ENCODE data around the gene C3.
"Not testable (repeated sequence)": the region's sequence is repeated elsewhere in the genome, so short reads cannot be mapped to it uniquely, and the experiment has no call there.

C3 gene

DNA sequence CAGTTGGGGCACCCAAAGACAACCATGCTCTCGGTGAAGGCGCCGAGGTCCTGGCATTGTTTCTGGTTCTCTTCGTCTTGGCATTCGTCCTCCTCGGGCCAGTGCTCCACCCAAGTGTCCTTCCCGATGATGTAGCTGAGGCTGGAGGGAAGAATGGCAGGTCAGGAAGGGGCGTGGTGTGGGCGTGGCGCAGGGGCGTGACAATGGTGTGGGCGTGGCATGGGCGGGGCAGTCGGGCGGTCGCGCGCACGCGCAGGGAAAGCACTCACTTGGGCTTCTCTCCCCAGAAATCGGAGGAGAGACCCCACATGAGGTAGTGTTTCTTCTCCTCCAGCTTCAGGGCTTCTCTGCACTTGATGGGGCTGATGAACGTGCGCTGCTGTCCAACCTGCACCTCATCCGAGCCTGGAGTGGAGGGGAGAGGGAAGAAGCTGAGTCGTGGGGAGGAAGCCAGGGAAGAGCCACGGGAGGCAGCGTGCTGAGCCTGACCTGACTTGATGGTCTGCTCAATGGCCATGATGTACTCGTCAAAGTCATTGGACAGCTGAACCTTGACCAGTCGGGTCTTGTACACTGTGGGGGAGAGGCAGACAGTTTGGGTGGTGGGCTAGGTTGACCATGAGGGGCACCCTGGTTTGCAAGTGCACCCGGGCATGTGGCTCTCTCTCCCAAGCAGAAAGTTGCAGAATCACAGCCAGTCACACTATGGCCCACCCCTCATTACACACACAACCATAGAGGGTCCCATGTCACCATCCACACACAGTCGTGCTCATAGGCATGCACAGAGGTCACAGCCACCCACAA, 42.4 kb downstream of the C3 start:
- TF ChIP-seq, protein P1, sequence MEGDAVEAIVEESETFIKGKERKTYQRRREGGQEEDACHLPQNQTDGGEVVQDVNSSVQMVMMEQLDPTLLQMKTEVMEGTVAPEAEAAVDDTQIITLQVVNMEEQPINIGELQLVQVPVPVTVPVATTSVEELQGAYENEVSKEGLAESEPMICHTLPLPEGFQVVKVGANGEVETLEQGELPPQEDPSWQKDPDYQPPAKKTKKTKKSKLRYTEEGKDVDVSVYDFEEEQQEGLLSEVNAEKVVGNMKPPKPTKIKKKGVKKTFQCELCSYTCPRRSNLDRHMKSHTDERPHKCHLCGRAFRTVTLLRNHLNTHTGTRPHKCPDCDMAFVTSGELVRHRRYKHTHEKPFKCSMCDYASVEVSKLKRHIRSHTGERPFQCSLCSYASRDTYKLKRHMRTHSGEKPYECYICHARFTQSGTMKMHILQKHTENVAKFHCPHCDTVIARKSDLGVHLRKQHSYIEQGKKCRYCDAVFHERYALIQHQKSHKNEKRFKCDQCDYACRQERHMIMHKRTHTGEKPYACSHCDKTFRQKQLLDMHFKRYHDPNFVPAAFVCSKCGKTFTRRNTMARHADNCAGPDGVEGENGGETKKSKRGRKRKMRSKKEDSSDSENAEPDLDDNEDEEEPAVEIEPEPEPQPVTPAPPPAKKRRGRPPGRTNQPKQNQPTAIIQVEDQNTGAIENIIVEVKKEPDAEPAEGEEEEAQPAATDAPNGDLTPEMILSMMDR (conservative IDR thresholded peaks at IDR 0.05; ENCODE audit: low read length), result no peak
- no peak overlapping the region for H3K4me3 ChIP-seq (ENCODE audit: low read length)
- no peak for DNase-seq (ENCODE audit: low read depth)

DNA sequence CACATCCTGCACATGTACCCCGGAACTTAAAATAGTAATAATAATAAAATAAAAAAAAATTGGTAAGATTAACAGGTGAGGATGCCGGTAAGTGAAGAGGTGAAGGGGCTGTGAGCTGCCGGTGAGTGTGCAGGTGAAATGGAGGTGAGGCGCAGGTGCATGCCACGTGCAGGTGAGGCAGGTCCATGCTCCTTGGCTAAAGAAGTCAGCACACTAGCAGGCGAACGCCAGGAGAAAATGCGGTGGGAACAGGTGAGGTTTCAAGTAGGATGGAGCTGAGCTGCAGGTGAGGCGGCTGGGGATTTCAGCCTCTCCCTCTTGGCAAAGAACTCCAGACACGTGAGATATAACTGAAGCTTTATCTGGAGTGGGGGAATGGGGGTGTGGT, 43.0 kb downstream of the C3 start:
- H3K4me3 ChIP-seq (ENCODE audit: low read length), result no peak overlapping the region
- TF ChIP-seq, protein P1 (conservative IDR thresholded peaks at IDR 0.05; ENCODE audit: low read length), result no peak
- no peak for DNase-seq (ENCODE audit: low read depth)

DNA sequence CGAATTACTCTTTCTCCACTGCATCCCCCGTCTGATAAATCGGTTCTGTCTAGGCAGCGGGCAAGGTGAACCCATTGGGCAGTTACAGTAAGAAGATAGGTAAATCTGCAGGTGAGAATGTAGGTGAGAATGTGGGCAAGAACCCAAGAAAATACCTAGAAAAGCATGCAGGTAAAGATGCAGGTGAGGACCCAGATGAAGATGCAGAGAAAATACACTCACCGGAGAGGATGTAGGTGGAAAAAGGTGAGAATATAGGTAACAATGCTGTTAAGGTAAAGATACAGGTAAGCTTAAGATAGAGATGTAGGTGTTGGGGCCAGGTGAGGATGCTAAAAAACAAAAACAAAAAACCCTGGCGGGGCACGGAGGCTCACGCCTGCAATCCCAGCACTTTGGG, 44.2 kb downstream of the C3 start:
- TF ChIP-seq, protein P1 (conservative IDR thresholded peaks at IDR 0.05; ENCODE audit: low read length), result no peak
- DNase-seq (ENCODE audit: low read depth), result no peak
- H3K4me3 ChIP-seq (ENCODE audit: low read length), result no peak overlapping the region

- H3K4me3 ChIP-seq (ENCODE audit: low read length), result no peak overlapping the region
- DNase-seq (ENCODE audit: low read depth), result peak; percentile 50
- TF ChIP-seq, protein P1 (conservative IDR thresholded peaks at IDR 0.05; ENCODE audit: low read length), result no peak
These were observed 45.6 kb downstream of the C3 start for GRCh38 chr19:6674868-6675305.

- not testable (repeated sequence) for DNase-seq (ENCODE audit: low read depth); H3K4me3 ChIP-seq (ENCODE audit: low read length)
These were observed 46.0 kb downstream of the C3 start for GRCh38 chr19:6674408-6674807.

GRCh38 chr19:6672693-6673290, 47.7 kb downstream of the C3 start:
- H3K4me3 ChIP-seq (ENCODE audit: low read length), result no peak overlapping the region
- TF ChIP-seq, protein P1 (conservative IDR thresholded peaks at IDR 0.05; ENCODE audit: low read length), result no peak
- no peak for DNase-seq (ENCODE audit: low read depth)

GRCh38 chr19:6671960-6672359, 48.5 kb downstream of the C3 start:
- no peak for DNase-seq (ENCODE audit: low read depth)
- H3K4me3 ChIP-seq (ENCODE audit: low read length), result no peak overlapping the region
- TF ChIP-seq, protein P1 (conservative IDR thresholded peaks at IDR 0.05; ENCODE audit: low read length), result no peak
